Ovary (tissue), 9 donors: ENCODE results near the gene ZMYND10. TPM values are rescaled to one million over a fixed set of nuclear protein-coding genes. Genes with fewer than 3 reads are reported as not detected.

ENCODE experiments used
- DNase-seq, 5 donors: peaks; one replicate each; pipeline ENCODE4 v3.0.0-alpha.2; 2019 to 2020
- H3K27ac ChIP-seq, 2 donors: fragments of 200-600 bp; one replicate each; pipeline versions ENCODE4 v1.5.1 to v1.8.0; 2019 to 2022
- H3K27me3 ChIP-seq: fragments of 200-600 bp; one replicate; pipeline ENCODE4 v1.8.0; 2022
- H3K36me3 ChIP-seq: fragments of 200-600 bp; sonication (generic); one replicate; pipeline ENCODE4 v1.5.1; 2019
- H3K4me1 ChIP-seq: one replicate; pipeline ENCODE4 v1.8.1; 2013; ENCODE audit warnings: mild to moderate bottlenecking, moderate library complexity; ENCODE audit not compliant: insufficient read depth
- H3K4me3 ChIP-seq: fragments of 200-600 bp; sonication (generic); one replicate; pipeline ENCODE4 v1.5.1; 2017
- H3K9me3 ChIP-seq, 2 donors: fragments of 200-600 bp in 1 of 2; sonication (generic) in 1 of 2; one replicate each; pipeline versions ENCODE4 v1.5.1 to v1.8.1; 2013 to 2019; ENCODE audit warnings: mild to moderate bottlenecking in 1 of 2, moderate library complexity in 1 of 2
- EP300 ChIP-seq: sonication (generic); formaldehyde crosslinking; IDR thresholded peaks from one replicate; pipeline ENCODE4 v1.6.1; 2017; ENCODE audit warnings: antibody characterized with exemption
- POLR2A ChIP-seq: fragments of 450-650 bp; IDR thresholded peaks from one replicate; pipeline ENCODE4 v1.6.1; 2017; ENCODE audit warnings: antibody characterized with exemption, mild to moderate bottlenecking, moderate library complexity
- WGBS, 3 donors: extraction: QIAGEN DNeasy Blood & Tissue Kit in 1 of 3; methylation state at CpG; one replicate each; pipeline versions ENCODE4 v1.1.5 to v1.1.7; 2013 to 2017; 5-methylcytosine and 5-hydroxymethylcytosine counted together
- intact Hi-C, 4 donors: fragments of 100-400 bp; cut with DNase I; formaldehyde crosslinking; loops; one replicate each; pipeline versions ENCODE4 v1.11.0 to v1.15.1; 2022 to 2023
- polyA plus RNA-seq, 2 donors: library from polyadenylated mRNA; stranded (reverse); fragments of 200-250 nt in 1 of 2; fragments of 350-450 nt in 1 of 2; fragmentation: Illumina TruSeq in 1 of 2; extraction: RNeasy Lipid Tissue Mini Kit (QIAGEN cat#74804) in 1 of 2; gene quantifications; one replicate each; pipeline ENCODE4 v1.2.3, GENCODE V29; 2013 to 2014
- total RNA-seq, 7 donors: library from RNA; depleted of rRNA in 2 of 7; stranded (reverse); fragments of >200 nt in 2 of 7; fragmentation: NEBNext Ultra II Directional in 3 of 7; extraction: Animal tissue kit (Norgen Biotek cat#: 25700) in 3 of 7; gene quantifications; one replicate each; pipeline versions ENCODE4 v1.1.0 to v1.2.4, GENCODE V29; 2016 to 2023
- TF ChIP-seq, protein P1 (sequence below), 3 donors: fragments of 450-650 bp in 2 of 3; fragments of 200-600 bp in 1 of 3; IDR thresholded peaks; one replicate each; pipeline versions ENCODE4 v1.5.1 to v1.8.0; 2016 to 2022; ENCODE audit warnings: antibody characterized with exemption in 3 of 3, mild to moderate bottlenecking in 1 of 3
- donor health status: DM: no; HTN: no; CAD: no; lungs with moderate emphysema.
- donor health status: DM: no; HTN: no; CAD: no.
- donor health status: Bipolar disorder and iron deficiency.
- donor health status: DM: yes; HTN: yes; CAD: no.
- donor health status: DM: no; HTN: no; CAD: no.
- donor health status: DM: yes; HTN: yes; CAD: no.

The ZMYND10 gene
- total and polyA plus RNA-seq, 9 donors: 0.50 to 75.1 (median 3.0) TPM

DNA sequence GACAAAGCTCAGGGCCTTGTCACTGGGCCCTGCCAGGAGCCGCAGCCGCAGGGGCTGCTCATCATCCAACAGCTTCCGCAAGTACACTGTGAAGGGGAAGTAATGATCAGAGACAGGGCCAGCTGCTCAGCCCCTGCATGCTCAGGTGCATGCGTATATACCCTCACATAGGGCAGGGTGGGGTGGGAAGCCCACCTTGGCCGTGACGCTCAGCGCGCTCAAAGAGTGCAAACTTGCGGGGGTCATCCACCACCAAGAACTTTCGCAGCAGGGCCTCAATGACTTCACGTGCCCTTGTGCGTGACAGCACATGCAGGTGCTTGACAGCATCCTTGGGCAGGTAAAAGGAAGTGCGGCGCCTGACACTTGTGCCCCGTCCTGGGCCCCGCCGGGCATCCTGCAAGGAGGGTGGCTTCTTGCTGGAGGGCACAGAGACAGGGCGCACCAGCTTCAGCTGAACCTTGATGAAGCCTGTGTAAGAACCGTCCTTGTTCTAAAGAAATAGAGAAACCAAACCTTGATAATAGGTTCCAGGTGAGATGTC lies 14.1 kb downstream of the ZMYND10 start:
- Histone ChIP-seq H3K27ac (no peak overlapping the region), H3K4me1 (peaks cover 10% of the 10 kb centered on the region), H3K36me3 (no peaks in the 10 kb centered on the region), H3K4me3 (no peak overlapping the region), H3K9me3 (no peaks in the 10 kb centered on the region), H3K27me3 (no peaks in the 10 kb centered on the region)
- TF ChIP-seq EP300: no peak
- no peak for TF ChIP-seq POLR2A
- TF ChIP-seq, protein P1, sequence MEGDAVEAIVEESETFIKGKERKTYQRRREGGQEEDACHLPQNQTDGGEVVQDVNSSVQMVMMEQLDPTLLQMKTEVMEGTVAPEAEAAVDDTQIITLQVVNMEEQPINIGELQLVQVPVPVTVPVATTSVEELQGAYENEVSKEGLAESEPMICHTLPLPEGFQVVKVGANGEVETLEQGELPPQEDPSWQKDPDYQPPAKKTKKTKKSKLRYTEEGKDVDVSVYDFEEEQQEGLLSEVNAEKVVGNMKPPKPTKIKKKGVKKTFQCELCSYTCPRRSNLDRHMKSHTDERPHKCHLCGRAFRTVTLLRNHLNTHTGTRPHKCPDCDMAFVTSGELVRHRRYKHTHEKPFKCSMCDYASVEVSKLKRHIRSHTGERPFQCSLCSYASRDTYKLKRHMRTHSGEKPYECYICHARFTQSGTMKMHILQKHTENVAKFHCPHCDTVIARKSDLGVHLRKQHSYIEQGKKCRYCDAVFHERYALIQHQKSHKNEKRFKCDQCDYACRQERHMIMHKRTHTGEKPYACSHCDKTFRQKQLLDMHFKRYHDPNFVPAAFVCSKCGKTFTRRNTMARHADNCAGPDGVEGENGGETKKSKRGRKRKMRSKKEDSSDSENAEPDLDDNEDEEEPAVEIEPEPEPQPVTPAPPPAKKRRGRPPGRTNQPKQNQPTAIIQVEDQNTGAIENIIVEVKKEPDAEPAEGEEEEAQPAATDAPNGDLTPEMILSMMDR (IDR thresholded peaks at IDR 0.05): no peak
- WGBS, 3 donors: 94 to 95% (median 94%) methylated on average over 19 of the region's 19 CpGs
- no peak for DNase-seq
- intact Hi-C loops: no loop called here

DNA sequence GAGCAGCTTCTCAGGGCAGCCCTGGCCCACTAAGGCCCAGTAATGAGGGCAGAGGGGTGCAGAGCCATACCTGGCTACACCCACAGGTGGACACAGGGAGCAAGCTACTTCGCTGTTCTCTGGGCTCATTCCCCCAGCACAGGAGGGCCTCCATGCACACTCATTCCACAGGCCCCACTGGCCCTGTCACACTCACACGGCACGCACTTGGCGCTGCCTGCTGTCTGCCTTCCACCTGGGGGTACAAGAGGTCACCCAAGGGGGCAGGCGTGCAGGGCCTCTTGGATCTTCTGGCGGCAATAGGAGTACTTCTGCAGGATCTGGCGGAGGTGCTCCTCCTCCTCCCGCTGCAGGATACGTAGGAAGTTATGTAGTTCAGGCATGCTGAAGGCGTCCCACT lies 15.2 kb downstream of the ZMYND10 start:
- 83 to 88% (median 86%) methylated on average over 10 of the region's 10 CpGs for WGBS, 3 donors
- TF ChIP-seq, protein P1 (IDR thresholded peaks at IDR 0.05): no peak
- TF ChIP-seq POLR2A (no peak), EP300 (no peak)
- Histone ChIP-seq H3K27ac (no peak overlapping the region), H3K4me3 (no peak overlapping the region), H3K4me1 (peaks cover 8% of the 10 kb centered on the region), H3K36me3 (no peaks in the 10 kb centered on the region), H3K27me3 (no peaks in the 10 kb centered on the region), H3K9me3 (no peaks in the 10 kb centered on the region)
- intact Hi-C loops: no loop called here
- DNase-seq: no peak

DNA sequence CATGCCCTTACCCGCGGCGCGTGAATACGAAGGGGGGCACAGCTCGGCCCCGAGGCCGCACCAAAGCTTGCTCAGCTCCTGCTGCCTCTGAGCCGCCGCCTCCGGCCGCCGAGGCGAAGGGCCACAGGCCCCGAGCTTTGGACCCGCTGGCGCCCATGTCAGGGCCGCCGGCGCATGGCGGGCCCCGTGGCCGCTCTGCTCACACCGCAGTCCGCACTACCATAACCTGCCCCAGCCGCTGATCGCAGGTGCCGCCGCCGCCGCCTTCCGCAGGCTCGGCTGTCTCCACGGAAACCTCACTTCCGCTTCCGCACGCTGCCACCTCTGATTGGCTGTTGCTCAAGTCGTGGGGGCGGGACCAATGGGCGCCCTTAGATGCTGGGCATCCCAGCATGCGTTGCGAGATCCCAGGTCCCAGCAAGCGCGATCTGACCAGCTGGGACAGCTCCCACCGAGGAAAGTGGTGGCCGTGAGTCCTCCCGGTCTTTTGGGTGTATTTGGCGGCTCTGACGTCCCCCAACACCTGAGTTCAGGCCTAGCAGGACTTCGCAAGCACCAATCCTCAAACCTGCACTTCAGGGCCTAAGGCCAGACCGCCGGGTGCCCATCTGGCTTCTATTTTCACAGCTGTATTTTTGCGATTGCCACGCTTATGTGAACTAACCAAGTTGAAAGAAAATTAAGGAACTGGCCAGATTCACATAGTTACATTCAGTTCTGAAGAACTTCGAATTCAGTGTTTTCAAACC lies 17.4 kb downstream of the ZMYND10 start, which contains the start of gene TUSC2:
TUSC2 (minus strand) TSS at position 281 of the 749 bp plus-strand sequence; CDS start at position 157, 124 bp downstream.
- Histone ChIP-seq H3K36me3 (no peaks in the 10 kb centered on the region), H3K27ac (peak within 1 kb of the TSS; percentile 34 to 60), H3K27me3 (no peaks in the 10 kb centered on the region), H3K4me3 (peak within 1 kb of the TSS; percentile 84), H3K4me1 (peaks cover 6% of the 10 kb centered on the region), H3K9me3 (no peaks in the 10 kb centered on the region)
- intact Hi-C loops: loop anchor here in 1 of 4 donors (10.0 kb wide), 1 partner anchor 63 kb away; the partner anchor contains the start of gene SEMA3B
- DNase-seq: peak; percentile 95 to 98 (median 97)
- 1 to 2% (median 1%) methylated on average over 43 to 55 of the region's 55 CpGs for WGBS, 3 donors
- TF ChIP-seq EP300 (no peak), POLR2A (peak; percentile 66)
- TF ChIP-seq, protein P1 (IDR thresholded peaks at IDR 0.05): no peak

DNA sequence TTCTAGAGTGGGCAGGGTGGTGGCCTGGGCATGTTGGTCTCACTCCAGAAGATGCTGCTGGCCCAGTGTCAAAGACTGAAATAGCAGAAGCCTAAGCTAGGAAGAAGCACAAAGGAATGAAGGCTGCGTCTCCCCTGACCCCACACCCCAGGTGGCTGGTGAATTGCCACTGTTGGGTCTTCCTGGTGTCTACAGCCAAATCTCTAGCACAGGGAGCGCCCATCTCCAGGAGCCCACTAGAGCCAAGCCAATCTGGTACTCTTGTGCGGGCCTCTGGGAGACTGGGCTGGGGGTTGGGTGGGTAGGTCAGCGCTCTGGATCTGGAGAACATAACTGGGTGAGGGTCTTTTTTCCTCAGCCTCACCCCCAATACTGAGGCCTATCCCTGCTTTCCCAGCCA lies 18.4 kb downstream of the ZMYND10 start:
- peak in 1 of 5 donors; percentile 28 for DNase-seq
- H3K27me3 ChIP-seq: no peaks in the 10 kb centered on the region
- H3K4me1 ChIP-seq: peaks cover 9% of the 10 kb centered on the region
- TF ChIP-seq EP300 (no peak), POLR2A (no peak)
- TF ChIP-seq, protein P1 (IDR thresholded peaks at IDR 0.05): no peak
- H3K27ac ChIP-seq: peak overlapping the region in 1 of 2 donors; percentile 34
- no peaks in the 10 kb centered on the region for H3K36me3 ChIP-seq
- no peaks in the 10 kb centered on the region for H3K9me3 ChIP-seq
- H3K4me3 ChIP-seq: peak overlapping the region; percentile 84
- 58 to 65% (median 65%) methylated on average over 4 of the region's 4 CpGs for WGBS, 3 donors
- intact Hi-C loops: loop anchor here in 1 of 4 donors (10.0 kb wide), 1 partner anchor 62 kb away; the partner anchor contains the start of gene SEMA3B
